MM.1S (cell line): ENCODE results near the gene KRT35.

Experiments
- DNase-seq: peaks from one replicate; pipeline ENCODE4 v3.0.0-alpha.2; 2015
- H2AFZ ChIP-seq: fragments of 300-600 bp; sonication (generic); 2 replicates; pipeline ENCODE4 v1.6.0; 2016; ENCODE audit warnings: antibody characterized with exemption, low read length
- H3F3A ChIP-seq: fragments of 300-600 bp; sonication (generic); 2 replicates; pipeline ENCODE4 v1.6.1; 2016; ENCODE audit warnings: mild to moderate bottlenecking, antibody characterized with exemption, low read length, moderate library complexity, mixed read lengths; ENCODE audit not compliant: insufficient read depth
- H3K27ac ChIP-seq: fragments of 300-600 bp; sonication (generic); 2 replicates; pipeline ENCODE4 v1.5.1; 2016; ENCODE audit warnings: mild to moderate bottlenecking, low read length
- H3K27me3 ChIP-seq: fragments of 300-600 bp; sonication (generic); replicated peaks from 2 replicates; pipeline ENCODE4 v1.6.0; 2016; ENCODE audit warnings: low read length; ENCODE audit not compliant: insufficient read depth
- H3K36me3 ChIP-seq: fragments of 300-600 bp; sonication (generic); replicated peaks from 2 replicates; pipeline ENCODE4 v1.6.1; 2016; ENCODE audit warnings: mild to moderate bottlenecking, low read length, mixed read lengths; ENCODE audit not compliant: insufficient read depth
- H3K4me1 ChIP-seq: fragments of 300-600 bp; sonication (generic); 2 replicates; pipeline ENCODE4 v1.6.1; 2016; ENCODE audit warnings: low read length, mixed read lengths
- H3K4me2 ChIP-seq: fragments of 300-600 bp; sonication (generic); 2 replicates; pipeline ENCODE4 v1.6.0; 2016; ENCODE audit warnings: low read depth, low read length
- H3K4me3 ChIP-seq: fragments of 300-600 bp; sonication (generic); 2 replicates; pipeline ENCODE4 v1.5.1; 2016; ENCODE audit warnings: low read length, mixed read lengths
- H3K79me2 ChIP-seq: fragments of 300-600 bp; sonication (generic); 2 replicates; pipeline ENCODE4 v1.6.1; 2016; ENCODE audit warnings: mixed run types, low read length, mixed read lengths
- H3K9ac ChIP-seq: fragments of 300-600 bp; sonication (generic); 2 replicates; pipeline ENCODE4 v1.6.1; 2016; ENCODE audit warnings: low read length, mixed read lengths
- H3K9me2 ChIP-seq: fragments of 300-600 bp; sonication (generic); replicated peaks from 2 replicates; pipeline ENCODE4 v1.6.1; 2016; ENCODE audit warnings: mild to moderate bottlenecking, low read length, mixed read lengths; ENCODE audit not compliant: insufficient read depth
- H3K9me3 ChIP-seq: fragments of 300-600 bp; sonication (generic); replicated peaks from 2 replicates; pipeline ENCODE4 v1.6.1; 2016; ENCODE audit warnings: mild to moderate bottlenecking, low read length, mixed read lengths; ENCODE audit not compliant: insufficient read depth
- H4K20me1 ChIP-seq: fragments of 300-600 bp; sonication (generic); 2 replicates; pipeline ENCODE4 v1.6.1; 2016; ENCODE audit warnings: mild to moderate bottlenecking, low read length, moderate library complexity, mixed read lengths; ENCODE audit not compliant: insufficient read depth
- CTCF ChIP-seq: fragments of 300-600 bp; sonication (generic); IDR thresholded peaks from 2 replicates; pipeline ENCODE4 v1.5.1; 2016; ENCODE audit warnings: antibody characterized with exemption, low read length, mixed read lengths
- EZH2 ChIP-seq: fragments of 300-600 bp; sonication (generic); optimal IDR thresholded peaks from 2 replicates; pipeline ENCODE3; 2017; ENCODE audit warnings: low read depth, mild to moderate bottlenecking, antibody characterized with exemption, low read length, mixed read lengths
- EZH2phosphoT487 ChIP-seq: fragments of 300-600 bp; sonication (generic); IDR thresholded peaks from 2 replicates; pipeline ENCODE4 v1.6.1; 2018; ENCODE audit warnings: antibody characterized with exemption, low read length

The KRT35 gene

GRCh38 chr17:41516147-41516829 lies 35.3 kb upstream of the KRT35 start:
- no peak for DNase-seq
- H3K9me3 ChIP-seq: no peaks in the 10 kb centered on the region
- H3K9me2 ChIP-seq: no peaks in the 10 kb centered on the region
- H3K79me2 ChIP-seq: no peaks in the 10 kb centered on the region
- no peak overlapping the region for H3K27ac ChIP-seq
- H4K20me1 ChIP-seq: no peaks in the 10 kb centered on the region
- no peak overlapping the region for H3K4me2 ChIP-seq
- TF ChIP-seq EZH2phosphoT487: no peak
- TF ChIP-seq EZH2: no peak
- TF ChIP-seq CTCF: no peak
- no peaks in the 10 kb centered on the region for H3K27me3 ChIP-seq
- no peak overlapping the region for H2AFZ ChIP-seq
- H3K9ac ChIP-seq: no peak overlapping the region
- no peaks in the 10 kb centered on the region for H3K36me3 ChIP-seq
- no peak overlapping the region for H3K4me3 ChIP-seq
- H3K4me1 ChIP-seq: peaks cover 16% of the 10 kb centered on the region
- no peaks in the 10 kb centered on the region for H3F3A ChIP-seq

GRCh38 chr17:41513168-41513547 lies 32.2 kb upstream of the KRT35 start:
- Histone ChIP-seq H3K4me3 (no peak overlapping the region), H3K4me1 (peaks cover 7% of the 10 kb centered on the region), H3K9me3 (no peaks in the 10 kb centered on the region), H3K79me2 (no peaks in the 10 kb centered on the region), H3K27me3 (no peaks in the 10 kb centered on the region), H4K20me1 (no peaks in the 10 kb centered on the region), H3K4me2 (no peak overlapping the region), H3K9ac (no peak overlapping the region), H3F3A (no peaks in the 10 kb centered on the region), H3K9me2 (no peaks in the 10 kb centered on the region), H3K27ac (no peak overlapping the region), H2AFZ (no peak overlapping the region), H3K36me3 (no peaks in the 10 kb centered on the region)
- DNase-seq: no peak
- TF ChIP-seq EZH2: no peak
- TF ChIP-seq EZH2phosphoT487: no peak
- no peak for TF ChIP-seq CTCF

- Histone ChIP-seq H3K36me3 (no peaks in the 10 kb centered on the region), H2AFZ (no peak overlapping the region)
Observed at GRCh38 chr17:41512546-41513167, 31.7 kb upstream of the KRT35 start.

More at GRCh38 chr17:41512546-41513167, 31.7 kb upstream of the KRT35 start:
- H3K9ac ChIP-seq: no peak overlapping the region
- TF ChIP-seq EZH2phosphoT487 (no peak), CTCF (no peak), EZH2 (no peak)
- H3K9me3 ChIP-seq: no peaks in the 10 kb centered on the region
- no peak overlapping the region for H3K27ac ChIP-seq
- H3K4me1 ChIP-seq: peaks cover 3% of the 10 kb centered on the region
- H4K20me1 ChIP-seq: no peaks in the 10 kb centered on the region
- H3K27me3 ChIP-seq: no peaks in the 10 kb centered on the region
- no peaks in the 10 kb centered on the region for H3K79me2 ChIP-seq
- no peak overlapping the region for H3K4me3 ChIP-seq
- no peaks in the 10 kb centered on the region for H3K9me2 ChIP-seq
- H3K4me2 ChIP-seq: no peak overlapping the region
- H3F3A ChIP-seq: no peaks in the 10 kb centered on the region
- DNase-seq: no peak
